NT2/D1 (cell line): Measurements from ENCODE around the gene FAM89B.

Source experiments
- SUZ12 ChIP-seq: IDR thresholded peaks from 2 replicates; pipeline ENCODE4 v1.6.1; 2011; ENCODE audit not compliant: insufficient read length, insufficient read depth; ENCODE audit errors: extremely low read depth
- YY1 ChIP-seq: IDR thresholded peaks from 2 replicates; pipeline ENCODE4 v1.6.1; 2011; ENCODE audit not compliant: insufficient read length, insufficient read depth
- ZNF274 ChIP-seq: IDR thresholded peaks from 2 replicates; pipeline ENCODE4 v1.6.1; 2011; ENCODE audit warnings: mild to moderate bottlenecking, low read depth, low read length

DNA sequence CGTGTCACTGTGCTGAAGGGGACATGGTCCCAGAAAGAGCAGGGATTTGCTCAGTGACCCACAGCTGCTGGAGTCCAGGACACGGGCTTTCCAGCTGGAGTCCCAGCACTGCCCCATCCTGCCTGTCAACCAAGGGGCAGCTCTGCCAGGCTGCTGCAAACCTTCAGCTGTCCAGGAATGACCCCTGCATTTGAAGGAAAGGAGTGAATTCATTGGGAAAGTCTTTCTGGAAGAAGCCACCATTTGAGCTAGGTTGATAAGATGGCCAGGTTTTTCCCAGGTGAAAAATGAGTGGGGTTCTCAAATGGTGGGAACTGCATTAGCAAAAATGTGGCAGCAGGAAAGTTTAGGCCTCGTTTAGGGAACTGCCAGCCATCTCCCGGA is 13.9 kb downstream of the FAM89B start:
- TF ChIP-seq SUZ12 (no peak), YY1 (no peak), ZNF274 (no peak)
